ENCODE measurements around the gene GALNTL6. TPM values are rescaled to one million over a fixed set of nuclear protein-coding genes. Genes with fewer than 3 reads are reported as not detected.

Gene GALNTL6
- total and polyA plus RNA-seq, 2 of the 4 experiments (the other 2 are of a cell fraction), result under 0.01 TPM; not detected in 1

DNA sequence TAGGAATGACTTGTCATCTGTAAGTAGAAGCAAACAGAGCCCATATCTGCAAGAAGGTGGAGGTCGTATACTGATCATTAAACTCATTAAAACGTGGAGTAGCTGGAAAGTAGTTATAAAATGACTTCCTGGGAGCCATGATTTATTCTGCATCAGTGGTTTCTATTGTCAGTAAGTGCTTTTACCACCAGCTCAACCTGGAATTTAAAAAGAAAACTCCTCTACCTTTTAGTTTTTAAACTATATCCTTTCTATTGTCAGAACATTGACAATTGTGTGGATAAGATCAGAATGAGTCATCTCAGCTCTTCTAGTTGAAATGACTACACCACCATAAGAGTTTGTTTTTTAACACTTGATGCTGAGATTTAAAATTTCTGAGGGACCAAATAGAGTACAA lies 704.2 kb downstream of the GALNTL6 start:
- no peaks in the 10 kb centered on the region for H3K79me1 ChIP-seq (ENCODE audit: low read depth in 1 of 2, low read length in 2 of 2)
- no peaks in the 10 kb centered on the region for H3K4me1 ChIP-seq (ENCODE audit: control insufficient read depth, insufficient read depth, low read length)
- in situ Hi-C loops (cut with MboI; ENCODE audit: low sequenced_read_pairs), result no loop called here
- H4K5ac ChIP-seq (ENCODE audit: low read depth, low read length), result no peak overlapping the region
- dilution Hi-C loops (cut with HindIII; ENCODE audit: low sequenced_read_pairs, unreplicated experiment), result no loop called here
- H3K9ac ChIP-seq (ENCODE audit: low read depth, low read length), result no peak overlapping the region
- H4K8ac ChIP-seq (ENCODE audit: low read depth in 2 of 2, low read length in 2 of 2), result no peak overlapping the region
- H3K27me3 ChIP-seq (ENCODE audit: control insufficient read depth, insufficient read depth, low read length), result no peaks in the 10 kb centered on the region
- no CpG with 5 or more reads among the region's 2 CpGs for WGBS, 2 experiments (ENCODE audit: extremely low coverage in 2 of 2, insufficient read length in 1 of 2)
- no peak overlapping the region for H2BK120ac ChIP-seq (ENCODE audit: low read depth, low read length)
- H3K56ac ChIP-seq (ENCODE audit: extremely low read depth, insufficient read depth, low read length), result no peak overlapping the region
- H2BK15ac ChIP-seq (ENCODE audit: low read depth, low read length), result no peak overlapping the region
- TF ChIP-seq BHLHE40 (IDR thresholded peaks at IDR 0.05; ENCODE audit: low read depth, low read length) (no peak), MAFK (IDR thresholded peaks at IDR 0.05; ENCODE audit: low read depth, low read length) (no peak), CHD1 (IDR thresholded peaks at IDR 0.05; ENCODE audit: low read depth, low read length) (no peak), RAD21 (IDR thresholded peaks at IDR 0.05; ENCODE audit: low read length) (no peak), MAZ (IDR thresholded peaks at IDR 0.05; ENCODE audit: borderline replicate concordance, low read depth, low read length) (no peak), FOS (IDR thresholded peaks at IDR 0.05; ENCODE audit: low read depth, low read length) (no peak), SMC3 (IDR thresholded peaks at IDR 0.05; ENCODE audit: low read depth, low read length) (no peak), RCOR1 (IDR thresholded peaks at IDR 0.05; ENCODE audit: insufficient replicate concordance, low read length) (no peak), POLR2A (IDR thresholded peaks at IDR 0.05; ENCODE audit: low read depth, low read length) (no peak), CEBPB (IDR thresholded peaks at IDR 0.05; ENCODE audit: low read depth, low read length) (no peak)
- TF ChIP-seq, protein P1, sequence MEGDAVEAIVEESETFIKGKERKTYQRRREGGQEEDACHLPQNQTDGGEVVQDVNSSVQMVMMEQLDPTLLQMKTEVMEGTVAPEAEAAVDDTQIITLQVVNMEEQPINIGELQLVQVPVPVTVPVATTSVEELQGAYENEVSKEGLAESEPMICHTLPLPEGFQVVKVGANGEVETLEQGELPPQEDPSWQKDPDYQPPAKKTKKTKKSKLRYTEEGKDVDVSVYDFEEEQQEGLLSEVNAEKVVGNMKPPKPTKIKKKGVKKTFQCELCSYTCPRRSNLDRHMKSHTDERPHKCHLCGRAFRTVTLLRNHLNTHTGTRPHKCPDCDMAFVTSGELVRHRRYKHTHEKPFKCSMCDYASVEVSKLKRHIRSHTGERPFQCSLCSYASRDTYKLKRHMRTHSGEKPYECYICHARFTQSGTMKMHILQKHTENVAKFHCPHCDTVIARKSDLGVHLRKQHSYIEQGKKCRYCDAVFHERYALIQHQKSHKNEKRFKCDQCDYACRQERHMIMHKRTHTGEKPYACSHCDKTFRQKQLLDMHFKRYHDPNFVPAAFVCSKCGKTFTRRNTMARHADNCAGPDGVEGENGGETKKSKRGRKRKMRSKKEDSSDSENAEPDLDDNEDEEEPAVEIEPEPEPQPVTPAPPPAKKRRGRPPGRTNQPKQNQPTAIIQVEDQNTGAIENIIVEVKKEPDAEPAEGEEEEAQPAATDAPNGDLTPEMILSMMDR (conservative IDR thresholded peaks at IDR 0.05; ENCODE audit: low read depth, low read length), result no peak
- TF ChIP-seq, protein P2, sequence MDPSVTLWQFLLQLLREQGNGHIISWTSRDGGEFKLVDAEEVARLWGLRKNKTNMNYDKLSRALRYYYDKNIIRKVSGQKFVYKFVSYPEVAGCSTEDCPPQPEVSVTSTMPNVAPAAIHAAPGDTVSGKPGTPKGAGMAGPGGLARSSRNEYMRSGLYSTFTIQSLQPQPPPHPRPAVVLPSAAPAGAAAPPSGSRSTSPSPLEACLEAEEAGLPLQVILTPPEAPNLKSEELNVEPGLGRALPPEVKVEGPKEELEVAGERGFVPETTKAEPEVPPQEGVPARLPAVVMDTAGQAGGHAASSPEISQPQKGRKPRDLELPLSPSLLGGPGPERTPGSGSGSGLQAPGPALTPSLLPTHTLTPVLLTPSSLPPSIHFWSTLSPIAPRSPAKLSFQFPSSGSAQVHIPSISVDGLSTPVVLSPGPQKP (IDR thresholded peaks at IDR 0.05; ENCODE audit: borderline replicate concordance, low read depth, low read length), result no peak
- TF ChIP-seq, protein P3, sequence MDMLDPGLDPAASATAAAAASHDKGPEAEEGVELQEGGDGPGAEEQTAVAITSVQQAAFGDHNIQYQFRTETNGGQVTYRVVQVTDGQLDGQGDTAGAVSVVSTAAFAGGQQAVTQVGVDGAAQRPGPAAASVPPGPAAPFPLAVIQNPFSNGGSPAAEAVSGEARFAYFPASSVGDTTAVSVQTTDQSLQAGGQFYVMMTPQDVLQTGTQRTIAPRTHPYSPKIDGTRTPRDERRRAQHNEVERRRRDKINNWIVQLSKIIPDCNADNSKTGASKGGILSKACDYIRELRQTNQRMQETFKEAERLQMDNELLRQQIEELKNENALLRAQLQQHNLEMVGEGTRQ (IDR thresholded peaks at IDR 0.05; ENCODE audit: low read depth, low read length), result no peak
- intact Hi-C loops (cut with micrococcal nuclease), result no loop called here
- H2BK5ac ChIP-seq (ENCODE audit: low read depth, low read length, poor library complexity, severe bottlenecking), result no peak overlapping the region
- H3K9me3 ChIP-seq (ENCODE audit: control insufficient read depth, insufficient read depth, low read length), result no peaks in the 10 kb centered on the region
- no peak overlapping the region for H2AK9ac ChIP-seq (replicated peaks; ENCODE audit: low read depth, low read length, poor library complexity)
- H3K4ac ChIP-seq (ENCODE audit: low read depth, low read length), result no peak overlapping the region
- no peaks in the 10 kb centered on the region for H3K9me1 ChIP-seq (ENCODE audit: insufficient read depth, low read length)
- no peak overlapping the region for H2AFZ ChIP-seq (replicated peaks; ENCODE audit: low read length, poor library complexity)
- H2AK5ac ChIP-seq (ENCODE audit: low read depth, low read length), result no peak overlapping the region
- H3K14ac ChIP-seq (replicated peaks; ENCODE audit: low read depth, low read length), result no peak overlapping the region
- H4K20me1 ChIP-seq (ENCODE audit: insufficient read depth, low read length), result no peaks in the 10 kb centered on the region
- H3K18ac ChIP-seq (ENCODE audit: low read depth, low read length), result no peak overlapping the region
- ChIA-PET CTCF (no interaction called here), POLR2A (ENCODE audit: unreplicated experiment) (no interaction called here)
- H3K23ac ChIP-seq (ENCODE audit: low read depth, low read length), result no peak overlapping the region
- ATAC-seq (ENCODE audit: low read depth) (no peak), DNase-seq (no peak)
- H3K4me2 ChIP-seq (ENCODE audit: low read depth, low read length), result no peak overlapping the region
- H3K36me3 ChIP-seq (ENCODE audit: control insufficient read depth, insufficient read depth, low read length), result no peaks in the 10 kb centered on the region
- H3K4me3 ChIP-seq (ENCODE audit: insufficient read depth, low read depth, low read length), result no peak overlapping the region
- no peak overlapping the region for H2BK20ac ChIP-seq (ENCODE audit: low read depth, low read length)
- BruUV-seq (replicated peaks), result no TSS peak
- no peak overlapping the region for H3K27ac ChIP-seq (ENCODE audit: insufficient read depth, low read length)
- no peak overlapping the region for H4K91ac ChIP-seq (ENCODE audit: insufficient read depth, low read depth, low read length)
